K562 (cell line): ENCODE results near the gene DDX23. TPM values are rescaled to one million over a fixed set of nuclear protein-coding genes. Genes with fewer than 3 reads are reported as not detected.

ENCODE experiments used
- ATAC-seq: fragments of 200-7000 bp; cut with Tn5 transposase; 3 replicates; pipeline ENCODE4 v1.9.1; 2020; ENCODE audit warnings: moderate library complexity
- BruUV-seq: library from RNA; stranded (reverse); fragments of 400-500 nt; replicated peaks from 2 replicates; lab custom pipeline; 2021; lab: Mats Ljungman, UMichigan
- CTCF ChIA-PET: fragments of 300-600 bp; formaldehyde crosslinking; extraction: SDS; loops from one replicate; lab custom pipeline; 2021; ENCODE audit warnings: low intra/inter-chr PET ratio; lab: Yijun Ruan, JAX
- POLR2A ChIA-PET: fragments of 300-600, 350-650 bp; sonication (Branson Sonifier 250); formaldehyde crosslinking; extraction: SDS; loops from one replicate; lab custom pipeline; 2021; ENCODE audit warnings: antibody characterized with exemption, inconsistent platforms; lab: Yijun Ruan, JAX
- DNase-seq, 4 experiments: peaks; one replicate each; pipeline versions ENCODE4 v3.0.0 to v3.0.0-alpha.2; 2011 to 2018; ENCODE audit warnings: low spot score in 3 of 4, mixed read lengths in 3 of 4; ENCODE audit errors: extremely low read depth in 1 of 4
- FAIRE-seq: peaks from 2 replicates; lab custom pipeline; 2011; peaks lifted over from hg19 to GRCh38; lab: Jason Lieb, UNC
- H2AFZ ChIP-seq: 2 replicates; pipeline ENCODE4 v1.6.0; 2011; ENCODE audit warnings: low read depth, low read length, control low read depth, inconsistent platforms
- H3K27ac ChIP-seq: fragments of 200-600 bp; 3 replicates; pipeline ENCODE4 v1.8.0; 2011; ENCODE audit warnings: low read depth, mild to moderate bottlenecking, control low read depth, inconsistent platforms, low read length, moderate library complexity, mixed read lengths; ENCODE audit errors: extremely low read depth
- H3K27me3 ChIP-seq, 2 experiments: fragments of 300-600 bp in 1 of 2; 2 replicates in 1 of 2; 3 replicates in 1 of 2; pipeline versions ENCODE4 v1.6.0 to v1.8.0; 2011; ENCODE audit warnings: inconsistent platforms in 2 of 2, low read length in 2 of 2, mild to moderate bottlenecking in 1 of 2, mixed read lengths in 1 of 2, moderate library complexity in 1 of 2; ENCODE audit not compliant: control insufficient read depth in 2 of 2, insufficient read depth in 2 of 2
- H3K36me3 ChIP-seq: fragments of 300-600 bp; 3 replicates; pipeline ENCODE4 v1.8.0; 2011; ENCODE audit warnings: mild to moderate bottlenecking, low read length, inconsistent platforms; ENCODE audit not compliant: control insufficient read depth, insufficient read depth
- H3K4me1 ChIP-seq, 2 experiments: fragments of 200-600 bp in 1 of 2; replicated peaks in 1 of 2; 2 replicates in 1 of 2; 3 replicates in 1 of 2; pipeline versions ENCODE4 v1.5.1 to v1.8.0; 2011; ENCODE audit warnings: inconsistent platforms in 2 of 2, low read length in 2 of 2, mild to moderate bottlenecking in 1 of 2, mixed read lengths in 1 of 2, moderate library complexity in 1 of 2; ENCODE audit not compliant: control insufficient read depth in 2 of 2, insufficient read depth in 2 of 2
- H3K4me2 ChIP-seq: 2 replicates; pipeline ENCODE4 v1.6.1; 2011; ENCODE audit warnings: low read length, control low read depth, inconsistent platforms, mixed read lengths; ENCODE audit not compliant: insufficient read depth
- H3K4me3 ChIP-seq: fragments of 200-600 bp; sonication (generic), shearing (Covaris generic); 2 replicates; pipeline ENCODE4 v1.5.1; 2016; ENCODE audit warnings: control low read depth, inconsistent platforms
- H3K79me2 ChIP-seq: fragments of 200-600 bp; 3 replicates; pipeline ENCODE4 v1.8.0; 2011; ENCODE audit warnings: low read length, inconsistent platforms; ENCODE audit not compliant: control insufficient read depth, insufficient read depth
- H3K9ac ChIP-seq, 2 experiments: 2 replicates each; pipeline versions ENCODE4 v1.6.0 to v1.6.1; 2011; ENCODE audit warnings: low read depth in 2 of 2, low read length in 2 of 2, control low read depth in 1 of 2, inconsistent platforms in 1 of 2, mild to moderate bottlenecking in 1 of 2, mixed read lengths in 1 of 2; ENCODE audit not compliant: insufficient read depth in 1 of 2
- H3K9me1 ChIP-seq: one replicate; pipeline ENCODE4 v1.6.0; 2011; ENCODE audit warnings: inconsistent platforms, mild to moderate bottlenecking, low read length, moderate library complexity; ENCODE audit not compliant: control insufficient read depth, insufficient read depth
- H3K9me3 ChIP-seq: replicated peaks from 2 replicates; pipeline ENCODE4 v1.5.1; 2011; ENCODE audit warnings: low read depth, low read length, inconsistent platforms; ENCODE audit not compliant: control insufficient read depth, insufficient read depth
- H4K20me1 ChIP-seq: replicated peaks from 2 replicates; pipeline ENCODE4 v1.6.1; 2011; ENCODE audit warnings: low read length, inconsistent platforms, mixed read lengths; ENCODE audit not compliant: control insufficient read depth, insufficient read depth
- DDX20 ChIP-seq: fragments of 450-650 bp; IDR thresholded peaks from 2 replicates; pipeline ENCODE4 v1.6.1; 2016; ENCODE audit warnings: missing genetic modification characterization, low read depth, mild to moderate bottlenecking, missing compliant biosample characterization, moderate library complexity
- FOXK2 ChIP-seq, 2 experiments: fragments of 450-650 bp; IDR thresholded peaks in 1 of 2; conservative IDR thresholded peaks in 1 of 2; 2 replicates each; pipeline ENCODE4 v1.6.1; 2016; ENCODE audit warnings: low read depth in 2 of 2, mild to moderate bottlenecking in 1 of 2
- NCOA4 ChIP-seq: fragments of 450-650 bp; IDR thresholded peaks from 2 replicates; pipeline ENCODE4 v1.6.1; 2018; ENCODE audit warnings: mild to moderate bottlenecking; ENCODE audit not compliant: partially characterized antibody
- PURB ChIP-seq: sonication (generic); formaldehyde crosslinking; IDR thresholded peaks from 2 replicates; pipeline ENCODE4 v1.9.0; 2021; ENCODE audit warnings: low read depth, mild to moderate bottlenecking, missing genetic modification reagents
- SAFB ChIP-seq: fragments of 200-400 bp; formaldehyde crosslinking; IDR thresholded peaks from 2 replicates; pipeline ENCODE4 v1.6.1; 2017; ENCODE audit warnings: low read depth, low read length, borderline replicate concordance
- ZC3H4 ChIP-seq: sonication (generic); formaldehyde crosslinking; IDR thresholded peaks from 2 replicates; pipeline ENCODE4 v1.9.0; 2021; ENCODE audit warnings: missing genetic modification reagents, borderline replicate concordance
- WGBS: fragments of 100-300 bp; shearing (Covaris generic); methylation state at CpG from one replicate; pipeline ENCODE4 v1.1.6; 2016; ENCODE audit warnings: low coverage, mixed read lengths; ENCODE audit not compliant: insufficient coverage; ENCODE audit errors: missing lambda C conversion rate; 5-methylcytosine and 5-hydroxymethylcytosine counted together
- in situ Hi-C: fragments of 300-500 bp; cut with MboI; formaldehyde crosslinking; loops from 4 replicates; pipeline ENCODE4 v1.15.0; 2018; ENCODE audit warnings: inconsistent platforms, mixed read lengths
- intact Hi-C: fragments of 100-400 bp; cut with micrococcal nuclease; formaldehyde crosslinking; loops from 2 replicates; pipeline ENCODE4 v1.14.2; 2022
- polyA plus RNA-seq, 8 experiments: library from polyadenylated mRNA; depleted of rRNA in 4 of 8; stranded (reverse) in 5 of 8; unstranded in 3 of 8; fragments of >200 nt; fragmentation: Nextera tagmentation in 2 of 8; fragmentation: Illumina TruSeq in 1 of 8; extraction: Ambion mirVana in 2 of 8; extraction: Trizol in 1 of 8; gene quantifications; 2 replicates each; pipeline versions ENCODE4 v1.2.1 to v1.2.3, GENCODE V29; 2011 to 2014; ENCODE audit warnings: inconsistent platforms in 1 of 8, missing spikeins in 1 of 8
- total RNA-seq, 7 experiments: library from RNA; depleted of rRNA in 6 of 7; stranded (reverse); fragments of >200 nt in 6 of 7; fragmentation: Illumina TruSeq in 2 of 7; extraction: Trizol in 2 of 7; gene quantifications; 2 replicates each; pipeline versions ENCODE4 v1.2.1 to v1.2.3, GENCODE V29; 2011 to 2021; ENCODE audit warnings: low replicate concordance in 1 of 7
- TF ChIP-seq, protein P1 (sequence below): sonication (generic); formaldehyde crosslinking; IDR thresholded peaks from 2 replicates; pipeline ENCODE4 v1.8.1; 2022; ENCODE audit warnings: missing genetic modification reagents
- TF ChIP-seq, protein P2 (sequence below): fragments of 250-450 bp; sonication (Bioruptor Pico); IDR thresholded peaks from 2 replicates; pipeline ENCODE4 v1.8.0; 2022; ENCODE audit warnings: moderate library complexity, mild to moderate bottlenecking, inconsistent platforms

The DDX23 gene
- total and polyA plus RNA-seq, 9 of the 15 experiments (the other 6 are each of a cell fraction or from before 2014, with no cell fraction given): 32.4 to 138 (median 104) TPM

DNA sequence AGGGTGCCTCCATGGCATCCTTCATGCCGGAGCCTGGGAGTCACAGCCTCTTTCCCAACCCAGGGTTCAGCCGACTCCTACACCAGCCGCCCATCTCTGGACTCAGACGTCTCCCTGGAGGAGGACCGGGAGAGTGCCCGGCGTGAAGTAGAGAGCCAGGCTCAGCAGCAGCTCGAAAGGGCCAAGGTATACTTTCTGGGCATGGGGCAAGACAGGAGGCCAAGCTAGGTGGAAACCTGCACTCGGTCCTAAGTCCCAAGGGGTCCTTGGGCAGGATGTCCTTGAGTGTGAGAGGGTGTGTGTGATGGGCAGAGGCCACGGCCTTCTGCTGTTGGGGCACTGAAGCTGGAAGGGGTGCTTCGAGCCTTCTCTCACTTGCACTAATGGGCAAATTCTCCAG lies 28.7 kb downstream of the DDX23 start:
- no TSS peak for BruUV-seq
- POLR2A ChIA-PET: interaction anchor here (0.7 to 1.4 kb wide), 3 partner anchors 9 to 82 kb away, joined by 3 to 5 read pairs (median 4); no protein-coding TSS in a partner anchor
- peaks cover 18 to 45% of the 10 kb centered on the region in 2 experiments; a peak in 4 of 5 replicates for H3K27me3 ChIP-seq

More for the DNA sequence above, 28.7 kb downstream of the DDX23 start:
- intact Hi-C loops: no loop called here
- no peak overlapping the region for H3K27ac ChIP-seq
- ATAC-seq: no peak
- 16% methylated on average over 11 of the region's 11 CpGs for WGBS
- H3K9me1 ChIP-seq: peaks cover 2% of the 10 kb centered on the region
- H3K9me3 ChIP-seq: no peaks in the 10 kb centered on the region
- no peak overlapping the region for H3K4me2 ChIP-seq
- CTCF ChIA-PET: no interaction called here
- H3K36me3 ChIP-seq: peaks cover under 1% of the 10 kb centered on the region; the same call in 1 of the 3 replicates
- peaks cover 0 to 21% of the 10 kb centered on the region in 2 experiments; a peak in 3 of 5 replicates for H3K4me1 ChIP-seq
- H2AFZ ChIP-seq: no peak overlapping the region
- no peak for FAIRE-seq
- peaks cover 12% of the 10 kb centered on the region for H4K20me1 ChIP-seq
- no peak for DNase-seq
- H3K79me2 ChIP-seq: no peaks in the 10 kb centered on the region
- TF ChIP-seq ZC3H4 (CRISPR knock-in tag) (no peak), PURB (CRISPR knock-in tag) (no peak), FOXK2 (conservative IDR thresholded peaks at IDR 0.05 in 1 of 2, IDR thresholded peaks at IDR 0.05 in 1 of 2; ENCODE audit: low read depth in 2 of 2) (no peak), SAFB (no peak), DDX20 (no peak), NCOA4 (no peak)
- TF ChIP-seq, protein P1, sequence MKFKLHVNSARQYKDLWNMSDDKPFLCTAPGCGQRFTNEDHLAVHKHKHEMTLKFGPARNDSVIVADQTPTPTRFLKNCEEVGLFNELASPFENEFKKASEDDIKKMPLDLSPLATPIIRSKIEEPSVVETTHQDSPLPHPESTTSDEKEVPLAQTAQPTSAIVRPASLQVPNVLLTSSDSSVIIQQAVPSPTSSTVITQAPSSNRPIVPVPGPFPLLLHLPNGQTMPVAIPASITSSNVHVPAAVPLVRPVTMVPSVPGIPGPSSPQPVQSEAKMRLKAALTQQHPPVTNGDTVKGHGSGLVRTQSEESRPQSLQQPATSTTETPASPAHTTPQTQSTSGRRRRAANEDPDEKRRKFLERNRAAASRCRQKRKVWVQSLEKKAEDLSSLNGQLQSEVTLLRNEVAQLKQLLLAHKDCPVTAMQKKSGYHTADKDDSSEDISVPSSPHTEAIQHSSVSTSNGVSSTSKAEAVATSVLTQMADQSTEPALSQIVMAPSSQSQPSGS (CRISPR knock-in tag): no peak
- TF ChIP-seq, protein P2, sequence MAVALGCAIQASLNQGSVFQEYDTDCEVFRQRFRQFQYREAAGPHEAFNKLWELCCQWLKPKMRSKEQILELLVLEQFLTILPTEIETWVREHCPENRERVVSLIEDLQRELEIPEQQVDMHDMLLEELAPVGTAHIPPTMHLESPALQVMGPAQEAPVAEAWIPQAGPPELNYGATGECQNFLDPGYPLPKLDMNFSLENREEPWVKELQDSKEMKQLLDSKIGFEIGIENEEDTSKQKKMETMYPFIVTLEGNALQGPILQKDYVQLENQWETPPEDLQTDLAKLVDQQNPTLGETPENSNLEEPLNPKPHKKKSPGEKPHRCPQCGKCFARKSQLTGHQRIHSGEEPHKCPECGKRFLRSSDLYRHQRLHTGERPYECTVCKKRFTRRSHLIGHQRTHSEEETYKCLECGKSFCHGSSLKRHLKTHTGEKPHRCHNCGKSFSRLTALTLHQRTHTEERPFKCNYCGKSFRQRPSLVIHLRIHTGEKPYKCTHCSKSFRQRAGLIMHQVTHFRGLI (CRISPR knock-in tag): no peak
- TF ChIP-seq, all 486 proteins: peak for 0
- Histone ChIP-seq H3K9ac (peak overlapping the region in 1 of 2 experiments; percentile 74; a peak in 1 of 4 replicates), H3K4me3 (no peak overlapping the region)
- in situ Hi-C loops: no loop called here
